ENCODE data around the gene LRP8. TPM values are rescaled to one million over a fixed set of nuclear protein-coding genes. Genes with fewer than 3 reads are reported as not detected.

LRP8 gene
- total and polyA plus RNA-seq, 2 of the 4 experiments (the other 2 are of a cell fraction), result 12.0 to 12.1 TPM

DNA sequence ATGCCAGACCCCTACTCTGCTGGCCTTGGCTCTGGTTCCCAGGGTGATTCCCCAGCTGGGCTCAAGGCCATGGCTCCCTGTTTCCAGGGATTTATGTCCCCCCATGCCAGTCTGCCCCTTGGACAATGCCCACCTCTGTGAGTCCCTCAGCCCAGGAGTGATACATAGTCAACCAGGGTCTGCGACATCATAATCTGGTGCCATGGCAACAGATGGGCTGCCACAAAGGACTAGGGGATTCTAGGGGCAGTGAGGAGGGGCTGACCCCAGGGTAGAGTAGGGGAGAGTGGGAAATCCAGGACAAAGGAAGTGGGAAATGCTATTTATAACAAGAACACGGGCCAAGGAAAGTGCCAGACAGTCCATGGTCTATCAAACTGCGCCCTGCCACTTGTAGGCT lies 33.8 kb downstream of the LRP8 start:
- Histone ChIP-seq H3K79me1 (ENCODE audit: low read depth in 1 of 2, low read length in 2 of 2) (peaks cover 8 to 10% of the 10 kb centered on the region in 2 experiments; a peak in 2 of 4 replicates), H3K4ac (ENCODE audit: low read depth, low read length) (no peak overlapping the region), H3K4me3 (ENCODE audit: insufficient read depth, low read depth, low read length) (no peak overlapping the region), H3K27ac (ENCODE audit: insufficient read depth, low read length) (no peak overlapping the region), H3K14ac (replicated peaks; ENCODE audit: low read depth, low read length) (no peak overlapping the region), H2AK5ac (ENCODE audit: low read depth, low read length) (no peak overlapping the region; the same call in 1 of the 2 replicates), H3K27me3 (ENCODE audit: control insufficient read depth, insufficient read depth, low read length) (no peaks in the 10 kb centered on the region), H2BK15ac (ENCODE audit: low read depth, low read length) (no peak overlapping the region), H4K91ac (ENCODE audit: insufficient read depth, low read depth, low read length) (no peak overlapping the region), H3K4me2 (ENCODE audit: low read depth, low read length) (no peak overlapping the region), H3K18ac (ENCODE audit: low read depth, low read length) (no peak overlapping the region), H4K5ac (ENCODE audit: low read depth, low read length) (no peak overlapping the region), H2BK120ac (ENCODE audit: low read depth, low read length) (no peak overlapping the region), H4K20me1 (ENCODE audit: insufficient read depth, low read length) (0 out of 2 replicates have a peak, but pooled peaks cover 5% of the 10 kb centered on the region), H3K56ac (ENCODE audit: extremely low read depth, insufficient read depth, low read length) (no peak overlapping the region), H3K9me3 (ENCODE audit: control insufficient read depth, insufficient read depth, low read length) (no peaks in the 10 kb centered on the region), H2AFZ (replicated peaks; ENCODE audit: low read length, poor library complexity) (no peak overlapping the region), H2BK5ac (ENCODE audit: low read depth, low read length, poor library complexity, severe bottlenecking) (no peak overlapping the region), H3K9ac (ENCODE audit: low read depth, low read length) (no peak overlapping the region), H2AK9ac (replicated peaks; ENCODE audit: low read depth, low read length, poor library complexity) (no peak overlapping the region), H4K8ac (ENCODE audit: low read depth in 2 of 2, low read length in 2 of 2) (no peak overlapping the region), H3K9me1 (ENCODE audit: insufficient read depth, low read length) (peaks cover 8% of the 10 kb centered on the region), H2BK20ac (ENCODE audit: low read depth, low read length) (no peak overlapping the region), H3K23ac (ENCODE audit: low read depth, low read length) (no peak overlapping the region), H3K4me1 (ENCODE audit: control insufficient read depth, insufficient read depth, low read length) (peaks cover 13% of the 10 kb centered on the region), H3K36me3 (ENCODE audit: control insufficient read depth, insufficient read depth, low read length) (peaks cover 2% of the 10 kb centered on the region; the same call in 1 of the 2 replicates)
- dilution Hi-C loops (cut with HindIII; ENCODE audit: low sequenced_read_pairs, unreplicated experiment), result no loop called here
- ChIA-PET CTCF (interaction anchor here (1.0 kb wide), 1 partner anchor 99 kb away, joined by 5 read pairs; no protein-coding TSS in a partner anchor), POLR2A (ENCODE audit: unreplicated experiment) (no interaction called here)
- BruUV-seq (replicated peaks), result no TSS peak
- intact Hi-C loops (cut with micrococcal nuclease), result no loop called here
- in situ Hi-C loops (cut with MboI; ENCODE audit: low sequenced_read_pairs), result no loop called here
- DNase-seq (no peak), ATAC-seq (ENCODE audit: low read depth) (no peak)
- TF ChIP-seq CHD1 (IDR thresholded peaks at IDR 0.05; ENCODE audit: low read depth, low read length) (no peak), POLR2A (IDR thresholded peaks at IDR 0.05; ENCODE audit: low read depth, low read length) (no peak), MAZ (IDR thresholded peaks at IDR 0.05; ENCODE audit: borderline replicate concordance, low read depth, low read length) (no peak), MAFK (IDR thresholded peaks at IDR 0.05; ENCODE audit: low read depth, low read length) (no peak), RAD21 (IDR thresholded peaks at IDR 0.05; ENCODE audit: low read length) (no peak), MXI1 (IDR thresholded peaks at IDR 0.05; ENCODE audit: borderline replicate concordance, low read depth, low read length) (no peak), BHLHE40 (IDR thresholded peaks at IDR 0.05; ENCODE audit: low read depth, low read length) (no peak), NFE2L2 (IDR thresholded peaks at IDR 0.05; ENCODE audit: low read depth, low read length) (no peak)
- TF ChIP-seq, protein P1, sequence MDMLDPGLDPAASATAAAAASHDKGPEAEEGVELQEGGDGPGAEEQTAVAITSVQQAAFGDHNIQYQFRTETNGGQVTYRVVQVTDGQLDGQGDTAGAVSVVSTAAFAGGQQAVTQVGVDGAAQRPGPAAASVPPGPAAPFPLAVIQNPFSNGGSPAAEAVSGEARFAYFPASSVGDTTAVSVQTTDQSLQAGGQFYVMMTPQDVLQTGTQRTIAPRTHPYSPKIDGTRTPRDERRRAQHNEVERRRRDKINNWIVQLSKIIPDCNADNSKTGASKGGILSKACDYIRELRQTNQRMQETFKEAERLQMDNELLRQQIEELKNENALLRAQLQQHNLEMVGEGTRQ (IDR thresholded peaks at IDR 0.05; ENCODE audit: low read depth, low read length), result no peak
- WGBS, 2 experiments (ENCODE audit: extremely low coverage in 2 of 2, insufficient read length in 1 of 2), result no CpG with 5 or more reads among the region's 3 CpGs

Data from IMR-90 (cell line).